Keratinocyte (primary cell): ENCODE results near the gene PPP1R14D. TPM values are rescaled to one million over a fixed set of nuclear protein-coding genes. Genes with fewer than 3 reads are reported as not detected.

Experiments
- DNase-seq: peaks from one replicate; pipeline ENCODE4 v3.0.0-alpha.2; 2011; ENCODE audit warnings: low read depth, missing footprints, low spot score
- FAIRE-seq: peaks from 2 replicates; lab custom pipeline; 2011; peaks lifted over from hg19 to GRCh38; lab: Jason Lieb, UNC
- H2AFZ ChIP-seq: 2 replicates; pipeline ENCODE4 v1.6.0; 2012; ENCODE audit warnings: low read length, control low read depth, inconsistent platforms; ENCODE audit not compliant: control insufficient read depth
- H3K27ac ChIP-seq: 2 replicates; pipeline ENCODE4 v1.5.1; 2011; ENCODE audit warnings: low read length; ENCODE audit not compliant: control insufficient read depth, insufficient read depth
- H3K27me3 ChIP-seq: 3 replicates; pipeline ENCODE4 v1.6.0; 2011; ENCODE audit warnings: low read length; ENCODE audit not compliant: control insufficient read depth, insufficient read depth; ENCODE audit errors: extremely low read depth
- H3K36me3 ChIP-seq, 2 experiments: 2 replicates in 1 of 2; 3 replicates in 1 of 2; pipeline ENCODE4 v1.5.1; 2011; ENCODE audit warnings: low read length in 2 of 2, mild to moderate bottlenecking in 1 of 2; ENCODE audit not compliant: control insufficient read depth in 2 of 2, insufficient read depth in 2 of 2; ENCODE audit errors: extremely low read depth in 1 of 2
- H3K4me1 ChIP-seq: 3 replicates; pipeline ENCODE4 v1.5.1; 2011; ENCODE audit warnings: low read length; ENCODE audit not compliant: control insufficient read depth, insufficient read depth; ENCODE audit errors: extremely low read depth
- H3K4me2 ChIP-seq: 3 replicates; pipeline ENCODE4 v1.6.0; 2011; ENCODE audit warnings: low read depth, low read length; ENCODE audit not compliant: control insufficient read depth, insufficient read depth; ENCODE audit errors: extremely low read depth
- H3K4me3 ChIP-seq, 3 experiments: fragments of 200-600 bp in 1 of 3; sonication (generic) in 1 of 3; 2 replicates in 2 of 3; 3 replicates in 1 of 3; pipeline ENCODE4 v1.5.1; 2011 to 2016; ENCODE audit warnings: low read length in 3 of 3, mild to moderate bottlenecking in 3 of 3, control low read depth in 2 of 3, inconsistent platforms in 1 of 3, low read depth in 1 of 3, mixed read lengths in 1 of 3, mixed run types in 1 of 3, moderate library complexity in 1 of 3; ENCODE audit not compliant: control insufficient read depth in 2 of 3, insufficient read depth in 2 of 3; ENCODE audit errors: extremely low read depth in 1 of 3
- H3K79me2 ChIP-seq: 2 replicates; pipeline ENCODE4 v1.6.0; 2012; ENCODE audit warnings: low read length; ENCODE audit not compliant: control insufficient read depth, insufficient read depth
- H3K9ac ChIP-seq: 3 replicates; pipeline ENCODE4 v1.6.0; 2011; ENCODE audit warnings: low read length; ENCODE audit not compliant: control insufficient read depth, insufficient read depth; ENCODE audit errors: extremely low read depth
- H3K9me1 ChIP-seq: 3 replicates; pipeline ENCODE4 v1.6.0; 2011; ENCODE audit warnings: low read length; ENCODE audit not compliant: control insufficient read depth, insufficient read depth; ENCODE audit errors: extremely low read depth
- H3K9me3 ChIP-seq: 2 replicates; pipeline ENCODE4 v1.5.1; 2012; ENCODE audit warnings: low read depth, low read length; ENCODE audit not compliant: control insufficient read depth
- H4K20me1 ChIP-seq: 3 replicates; pipeline ENCODE4 v1.6.0; 2011; ENCODE audit warnings: low read length; ENCODE audit not compliant: control insufficient read depth, insufficient read depth; ENCODE audit errors: extremely low read depth
- EZH2 ChIP-seq: IDR thresholded peaks from one replicate; pipeline ENCODE4 v1.6.1; 2012; ENCODE audit warnings: inconsistent platforms, mild to moderate bottlenecking, low read length, moderate library complexity
- dilution Hi-C: fragments of 300-500 bp; cut with MboI; formaldehyde crosslinking; loops from one replicate; pipeline ENCODE4 v1.7.0; 2020; ENCODE audit warnings: low sequenced_read_pairs; ENCODE audit not compliant: extremely low pct_ligation_motif_present
- polyA plus RNA-seq, 5 experiments: library from polyadenylated mRNA; depleted of rRNA in 3 of 5; stranded (reverse) in 3 of 5; stranded (forward) in 1 of 5; unstranded in 1 of 5; fragments of >200 nt; gene quantifications; 1 replicate in 1 of 5; 2 replicates in 3 of 5; 3 replicates in 1 of 5; pipeline versions ENCODE4 v1.2.1 to v1.2.3, GENCODE V29; 2011 to 2012; ENCODE audit warnings: missing spikeins in 2 of 5, low read depth in 1 of 5, low replicate concordance in 1 of 5
- TF ChIP-seq, protein P1 (sequence below), 3 experiments: IDR thresholded peaks in 1 of 3; conservative IDR thresholded peaks in 1 of 3; optimal IDR thresholded peaks in 1 of 3; 2 replicates in 2 of 3; 3 replicates in 1 of 3; pipeline versions ENCODE3 to v1.5.1; 2011; ENCODE audit warnings: low read length in 3 of 3, mild to moderate bottlenecking in 3 of 3, moderate library complexity in 2 of 3, control low read depth in 1 of 3, inconsistent platforms in 1 of 3; ENCODE audit not compliant: insufficient read depth in 2 of 3; ENCODE audit errors: extremely low read depth in 1 of 3

The PPP1R14D gene
- polyA plus RNA-seq, 1 donor (not counting 4 experiments of a cell fraction or from before 2014, with no cell fraction given) = not detected

DNA sequence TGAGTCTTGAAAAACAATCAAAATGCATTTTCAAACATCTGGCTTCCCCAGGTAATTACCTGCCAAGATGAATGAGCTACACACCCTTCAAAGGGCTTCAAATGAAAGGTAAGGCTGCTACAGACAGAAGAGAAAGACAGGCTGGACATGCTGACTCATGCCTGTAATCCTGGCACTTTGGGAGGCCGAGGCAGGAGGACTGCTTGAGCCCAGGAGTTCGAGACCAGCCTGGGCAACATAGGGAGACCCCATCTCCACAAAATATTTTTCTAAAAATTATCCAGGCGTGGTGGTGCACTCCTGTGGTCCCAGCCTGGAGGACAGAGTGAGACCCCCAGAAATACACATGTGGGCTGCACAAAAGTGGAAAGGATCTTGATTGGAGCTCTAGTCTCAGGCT is 36.1 kb downstream of the PPP1R14D start:
- TF ChIP-seq, protein P1, sequence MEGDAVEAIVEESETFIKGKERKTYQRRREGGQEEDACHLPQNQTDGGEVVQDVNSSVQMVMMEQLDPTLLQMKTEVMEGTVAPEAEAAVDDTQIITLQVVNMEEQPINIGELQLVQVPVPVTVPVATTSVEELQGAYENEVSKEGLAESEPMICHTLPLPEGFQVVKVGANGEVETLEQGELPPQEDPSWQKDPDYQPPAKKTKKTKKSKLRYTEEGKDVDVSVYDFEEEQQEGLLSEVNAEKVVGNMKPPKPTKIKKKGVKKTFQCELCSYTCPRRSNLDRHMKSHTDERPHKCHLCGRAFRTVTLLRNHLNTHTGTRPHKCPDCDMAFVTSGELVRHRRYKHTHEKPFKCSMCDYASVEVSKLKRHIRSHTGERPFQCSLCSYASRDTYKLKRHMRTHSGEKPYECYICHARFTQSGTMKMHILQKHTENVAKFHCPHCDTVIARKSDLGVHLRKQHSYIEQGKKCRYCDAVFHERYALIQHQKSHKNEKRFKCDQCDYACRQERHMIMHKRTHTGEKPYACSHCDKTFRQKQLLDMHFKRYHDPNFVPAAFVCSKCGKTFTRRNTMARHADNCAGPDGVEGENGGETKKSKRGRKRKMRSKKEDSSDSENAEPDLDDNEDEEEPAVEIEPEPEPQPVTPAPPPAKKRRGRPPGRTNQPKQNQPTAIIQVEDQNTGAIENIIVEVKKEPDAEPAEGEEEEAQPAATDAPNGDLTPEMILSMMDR (optimal IDR thresholded peaks at IDR 0.05 in 1 of 3, IDR thresholded peaks at IDR 0.05 in 1 of 3, conservative IDR thresholded peaks at IDR 0.05 in 1 of 3; ENCODE audit: extremely low read depth in 1 of 3, insufficient read depth in 2 of 3, low read length in 3 of 3) = no peak
- TF ChIP-seq EZH2 = no peak
- Histone ChIP-seq H3K79me2 (peaks cover 32% of the 10 kb centered on the region), H3K9ac (no peak overlapping the region), H3K4me1 (peaks cover 47% of the 10 kb centered on the region), H3K4me3 (no peak overlapping the region), H4K20me1 (no peaks in the 10 kb centered on the region), H3K27me3 (no peaks in the 10 kb centered on the region), H3K27ac (no peak overlapping the region), H3K9me3 (no peaks in the 10 kb centered on the region), H3K9me1 (peaks cover 2% of the 10 kb centered on the region), H3K4me2 (no peak overlapping the region), H2AFZ (no peak overlapping the region), H3K36me3 (peaks cover 2 to 3% of the 10 kb centered on the region in 2 experiments)
- FAIRE-seq (no peak), DNase-seq (no peak)
- dilution Hi-C loops = no loop called here

GRCh38 chr15:40790718-40791117 is 37.8 kb downstream of the PPP1R14D start:
- H4K20me1 ChIP-seq = no peaks in the 10 kb centered on the region
- peaks cover 2 to 3% of the 10 kb centered on the region in 2 experiments for H3K36me3 ChIP-seq
- no peak overlapping the region for H2AFZ ChIP-seq
- FAIRE-seq (no peak), DNase-seq (no peak)
- TF ChIP-seq, protein P1 (optimal IDR thresholded peaks at IDR 0.05 in 1 of 3, IDR thresholded peaks at IDR 0.05 in 1 of 3, conservative IDR thresholded peaks at IDR 0.05 in 1 of 3; ENCODE audit: extremely low read depth in 1 of 3, insufficient read depth in 2 of 3, low read length in 3 of 3) = no peak
- no peak for TF ChIP-seq EZH2
- no peaks in the 10 kb centered on the region for H3K9me3 ChIP-seq
- H3K27me3 ChIP-seq = no peaks in the 10 kb centered on the region
- H3K4me3 ChIP-seq = no peak overlapping the region
- peak overlapping the region; percentile 65 for H3K27ac ChIP-seq
- H3K4me1 ChIP-seq = peaks cover 58% of the 10 kb centered on the region
- H3K9me1 ChIP-seq = peaks cover 2% of the 10 kb centered on the region
- dilution Hi-C loops = no loop called here
- no peak overlapping the region for H3K9ac ChIP-seq
- peaks cover 18% of the 10 kb centered on the region for H3K79me2 ChIP-seq
- peak overlapping the region; percentile 8 for H3K4me2 ChIP-seq
